ENCODE data around the gene ACTN3.

GRCh38 chr11:66593650-66594049 is 46.9 kb downstream of the ACTN3 start:
- no peak for TF ChIP-seq EZH2 (IDR thresholded peaks at IDR 0.05; ENCODE audit: borderline replicate concordance)
- TF ChIP-seq CTCF (IDR thresholded peaks at IDR 0.05; ENCODE audit: poor library complexity): no peak
- no peak for TF ChIP-seq EZH2phosphoT487 (IDR thresholded peaks at IDR 0.05; ENCODE audit: low read depth, severe bottlenecking, unreplicated experiment)

Data from hepatocyte (in vitro differentiated cells).